ENCODE results near the gene CDCP1. TPM values are rescaled to one million over a fixed set of nuclear protein-coding genes. Genes with fewer than 3 reads are reported as not detected.
A peak's percentile ranks its signal among the peaks of the same experiment; 100 is the strongest.

Gene CDCP1
- total RNA-seq, 4 donors from 2014 or later, result 41.6 to 64.6 (median 53.4) TPM

GRCh38 chr3:45124352-45124751, 21.8 kb downstream of the CDCP1 start:
- H3K4me3 ChIP-seq, result no peak overlapping the region
- H3K27me3 ChIP-seq, result no peaks in the 10 kb centered on the region
- WGBS, 2 donors (ENCODE audit: low coverage in 1 of 2), result 70% methylated on average over 3 of the region's 3 CpGs; no CpG with 5 or more reads in 1 of the 2 donors
- H3K27ac ChIP-seq, result peak overlapping the region; percentile 80 to 87 (median 80)
- no peaks in the 10 kb centered on the region for H3K36me3 ChIP-seq
- no peak for TF ChIP-seq POLR2AphosphoS5 (IDR thresholded peaks at IDR 0.05)
- TF ChIP-seq, protein P1, sequence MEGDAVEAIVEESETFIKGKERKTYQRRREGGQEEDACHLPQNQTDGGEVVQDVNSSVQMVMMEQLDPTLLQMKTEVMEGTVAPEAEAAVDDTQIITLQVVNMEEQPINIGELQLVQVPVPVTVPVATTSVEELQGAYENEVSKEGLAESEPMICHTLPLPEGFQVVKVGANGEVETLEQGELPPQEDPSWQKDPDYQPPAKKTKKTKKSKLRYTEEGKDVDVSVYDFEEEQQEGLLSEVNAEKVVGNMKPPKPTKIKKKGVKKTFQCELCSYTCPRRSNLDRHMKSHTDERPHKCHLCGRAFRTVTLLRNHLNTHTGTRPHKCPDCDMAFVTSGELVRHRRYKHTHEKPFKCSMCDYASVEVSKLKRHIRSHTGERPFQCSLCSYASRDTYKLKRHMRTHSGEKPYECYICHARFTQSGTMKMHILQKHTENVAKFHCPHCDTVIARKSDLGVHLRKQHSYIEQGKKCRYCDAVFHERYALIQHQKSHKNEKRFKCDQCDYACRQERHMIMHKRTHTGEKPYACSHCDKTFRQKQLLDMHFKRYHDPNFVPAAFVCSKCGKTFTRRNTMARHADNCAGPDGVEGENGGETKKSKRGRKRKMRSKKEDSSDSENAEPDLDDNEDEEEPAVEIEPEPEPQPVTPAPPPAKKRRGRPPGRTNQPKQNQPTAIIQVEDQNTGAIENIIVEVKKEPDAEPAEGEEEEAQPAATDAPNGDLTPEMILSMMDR (IDR thresholded peaks at IDR 0.05), result no peak
- no peak for TF ChIP-seq POLR2A (IDR thresholded peaks at IDR 0.05)
- TF ChIP-seq EP300 (IDR thresholded peaks at IDR 0.05; ENCODE audit: low read depth), result no peak
- peaks cover 13 to 88% (median 58%) of the 10 kb centered on the region in 4 donors for H3K4me1 ChIP-seq
- DNase-seq, result no peak
- no peaks in the 10 kb centered on the region for H3K9me3 ChIP-seq
- in situ Hi-C loops (cut with MboI; ENCODE audit: low pct_ligation_motif_present in 1 of 4, low pct_unique_long_range_greater_than_20kb in 1 of 4, low sequenced_read_pairs in 3 of 4), result no loop called here
- intact Hi-C loops (cut with DNase I; ENCODE audit: low total_unique reads), result no loop called here

GRCh38 chr3:45123581-45124269, 22.5 kb downstream of the CDCP1 start:
- Histone ChIP-seq H3K36me3 (no peaks in the 10 kb centered on the region), H3K4me1 (peaks cover 13 to 94% (median 62%) of the 10 kb centered on the region in 4 donors), H3K4me3 (no peak overlapping the region), H3K27ac (peak overlapping the region; percentile 80 to 87 (median 80)), H3K9me3 (no peaks in the 10 kb centered on the region), H3K27me3 (no peaks in the 10 kb centered on the region)
- TF ChIP-seq, protein P1 (IDR thresholded peaks at IDR 0.05), result no peak
- TF ChIP-seq EP300 (IDR thresholded peaks at IDR 0.05; ENCODE audit: low read depth) (no peak), POLR2AphosphoS5 (IDR thresholded peaks at IDR 0.05) (no peak), POLR2A (IDR thresholded peaks at IDR 0.05) (no peak)
- in situ Hi-C loops (cut with MboI; ENCODE audit: low pct_ligation_motif_present in 1 of 4, low pct_unique_long_range_greater_than_20kb in 1 of 4, low sequenced_read_pairs in 3 of 4) (no loop called here), intact Hi-C loops (cut with DNase I; ENCODE audit: low total_unique reads) (no loop called here)
- 20 to 65% methylated on average over 1 to 3 of the region's 3 CpGs for WGBS, 2 donors (ENCODE audit: low coverage in 1 of 2)
- no peak for DNase-seq

DNA sequence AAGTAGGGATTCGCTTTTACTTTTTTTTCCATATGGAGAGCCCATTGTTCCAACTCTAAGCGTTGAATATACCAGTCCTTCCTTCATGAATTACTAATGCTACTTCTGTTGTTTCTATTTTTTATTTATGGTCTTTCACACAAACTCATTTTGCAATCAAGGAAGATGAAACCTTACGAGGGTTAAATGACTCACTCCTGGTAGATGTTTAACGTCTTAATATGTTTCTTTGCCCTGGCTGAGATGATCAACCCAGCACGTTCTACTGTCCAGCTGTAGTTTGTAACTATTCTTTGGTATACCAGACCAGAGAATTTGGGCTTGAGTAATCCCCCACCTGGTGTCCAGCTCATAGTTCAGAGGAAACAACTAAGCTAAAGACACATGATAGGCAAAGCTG, 23.1 kb downstream of the CDCP1 start:
- intact Hi-C loops (cut with DNase I; ENCODE audit: low total_unique reads) (no loop called here), in situ Hi-C loops (cut with MboI; ENCODE audit: low pct_ligation_motif_present in 1 of 4, low pct_unique_long_range_greater_than_20kb in 1 of 4, low sequenced_read_pairs in 3 of 4) (no loop called here)
- Histone ChIP-seq H3K9me3 (no peaks in the 10 kb centered on the region), H3K27ac (peak overlapping the region; percentile 80 to 87 (median 80)), H3K4me1 (peaks cover 13 to 96% (median 69%) of the 10 kb centered on the region in 4 donors), H3K36me3 (no peaks in the 10 kb centered on the region), H3K4me3 (no peak overlapping the region), H3K27me3 (no peaks in the 10 kb centered on the region)
- WGBS, 2 donors (ENCODE audit: low coverage in 1 of 2), result 36 to 38% methylated on average over 4 to 5 of the region's 5 CpGs
- TF ChIP-seq POLR2AphosphoS5 (IDR thresholded peaks at IDR 0.05), result peak in 2 of 3 donors; percentile 11 to 56
- TF ChIP-seq, protein P1 (IDR thresholded peaks at IDR 0.05), result no peak
- no peak for TF ChIP-seq POLR2A (IDR thresholded peaks at IDR 0.05)
- DNase-seq, result no peak

DNA sequence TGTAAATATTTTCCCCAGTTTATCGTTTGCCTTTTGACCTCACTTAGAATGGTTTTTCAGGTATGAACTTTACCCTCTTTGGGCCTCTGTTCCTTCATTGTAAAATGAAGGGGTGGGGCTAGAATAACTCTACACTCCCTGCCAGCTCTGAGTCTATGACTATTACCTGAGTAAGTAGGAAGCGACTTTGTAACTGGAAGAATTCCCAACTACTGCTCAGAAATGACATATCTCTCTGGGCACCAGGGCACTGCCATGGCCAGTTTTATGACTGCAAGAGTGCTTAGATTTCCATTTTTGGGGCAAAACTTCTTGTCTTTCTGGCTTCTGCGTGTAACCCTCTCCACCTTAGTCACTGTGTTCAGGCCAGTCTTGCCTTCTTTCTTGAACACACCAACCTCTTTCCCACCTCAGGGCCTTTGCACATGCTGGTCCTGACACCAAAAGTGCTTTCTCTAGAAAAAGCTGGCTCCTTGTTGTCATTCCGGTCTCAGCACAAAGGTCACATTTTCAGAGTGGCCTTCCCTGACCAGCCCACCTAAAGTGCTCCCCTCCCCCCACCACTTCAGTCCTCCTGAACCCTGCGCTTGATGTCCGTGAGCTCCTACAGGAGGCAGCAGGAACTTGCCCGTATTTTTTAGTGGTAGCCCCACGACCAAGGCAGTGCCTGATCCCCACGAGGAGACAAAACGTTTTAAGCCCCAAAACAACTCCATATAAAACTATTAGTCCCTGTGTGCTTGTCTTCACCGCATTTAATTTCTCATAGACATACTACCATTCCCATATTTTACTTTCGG, 25.6 kb downstream of the CDCP1 start:
- intact Hi-C loops (cut with DNase I; ENCODE audit: low total_unique reads) (no loop called here), in situ Hi-C loops (cut with MboI; ENCODE audit: low pct_ligation_motif_present in 1 of 4, low pct_unique_long_range_greater_than_20kb in 1 of 4, low sequenced_read_pairs in 3 of 4) (no loop called here)
- no peaks in the 10 kb centered on the region for H3K9me3 ChIP-seq
- no peak overlapping the region for H3K4me3 ChIP-seq
- 62 to 65% methylated on average over 6 to 12 of the region's 12 CpGs for WGBS, 2 donors (ENCODE audit: low coverage in 1 of 2)
- no peaks in the 10 kb centered on the region for H3K36me3 ChIP-seq
- no peak for DNase-seq
- H3K27ac ChIP-seq, result peak overlapping the region; percentile 80 to 87 (median 80)
- TF ChIP-seq, protein P1 (IDR thresholded peaks at IDR 0.05), result peak in 2 of 5 experiments; percentile 3 to 49
- TF ChIP-seq EP300 (IDR thresholded peaks at IDR 0.05; ENCODE audit: low read depth) (no peak), POLR2AphosphoS5 (IDR thresholded peaks at IDR 0.05) (peak in 2 of 3 donors; percentile 30 to 63), POLR2A (IDR thresholded peaks at IDR 0.05) (peak; percentile 40)
- no peaks in the 10 kb centered on the region for H3K27me3 ChIP-seq
- peaks cover 13 to 85% (median 64%) of the 10 kb centered on the region in 4 donors for H3K4me1 ChIP-seq

Measured in transverse colon (tissue), 4 donors.